CD4-positive, alpha-beta T cell treated with Interleukin-1 beta for 1 hour (primary cell): ENCODE data around the gene AHNAK.
"Not testable (repeated sequence)": the region's sequence is repeated elsewhere in the genome, so short reads cannot be mapped to it uniquely, and the experiment has no call there.

ENCODE experiments used
- DNase-seq, 2 donors: peaks; one replicate each; pipeline ENCODE4 v3.0.0-alpha.2; 2020 to 2022

AHNAK gene

DNA sequence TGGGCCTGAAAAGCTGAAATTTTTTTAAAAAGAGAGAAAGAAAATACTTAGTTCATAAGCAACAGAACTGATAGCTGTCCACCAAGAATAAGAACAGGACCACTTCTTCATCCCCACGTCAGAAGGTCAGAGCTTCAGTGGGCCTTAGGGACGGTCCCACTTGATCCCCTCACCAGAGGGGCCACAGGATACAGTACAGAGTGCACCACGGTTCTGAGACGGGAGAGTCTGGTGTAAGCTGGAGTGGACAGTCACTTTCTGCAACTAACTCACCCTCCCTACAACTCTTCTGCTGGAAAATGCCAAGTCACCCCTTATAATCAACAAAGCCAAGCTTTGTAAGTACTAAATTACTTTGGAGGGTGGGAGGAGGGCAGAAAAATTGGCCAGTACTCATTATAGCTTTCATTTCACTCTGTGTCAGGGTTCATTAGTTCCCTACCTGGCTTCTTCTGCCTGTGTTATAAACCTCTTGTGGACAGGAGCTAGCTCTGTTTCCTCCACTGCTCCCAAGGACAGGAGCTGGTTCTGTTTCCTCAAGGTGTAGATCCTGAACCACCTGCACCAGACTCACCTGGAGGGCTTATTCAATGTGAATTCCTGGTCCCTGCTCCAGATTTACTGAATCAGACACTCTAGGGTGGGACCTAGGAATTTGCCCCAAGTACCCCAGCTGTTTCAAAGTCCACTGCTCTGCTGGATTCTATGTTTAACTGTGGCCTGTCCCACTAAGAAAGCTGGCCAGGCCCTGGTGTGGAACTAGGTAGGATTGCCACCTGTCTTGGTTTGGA lies 88.2 kb downstream of the AHNAK start:
- DNase-seq: no peak

DNA sequence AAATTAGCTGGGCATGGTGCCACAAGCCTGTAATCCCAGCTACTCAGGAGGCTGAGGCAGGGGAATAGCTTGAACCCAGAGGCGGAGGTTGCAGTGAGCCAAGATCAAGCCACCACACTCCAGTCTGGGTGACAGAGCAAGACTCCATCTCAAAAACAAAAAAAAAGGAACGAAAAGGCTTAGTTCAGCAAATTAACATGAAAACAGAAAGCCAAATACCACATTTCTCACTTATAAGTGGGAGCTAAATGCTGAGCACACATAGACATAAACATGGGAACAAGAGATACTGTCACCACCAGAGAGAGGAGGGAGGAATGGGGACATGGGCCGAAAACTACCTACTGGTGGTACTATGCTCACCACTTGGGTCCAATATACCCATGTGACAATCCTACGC lies 89.1 kb downstream of the AHNAK start:
- no peak for DNase-seq

DNA sequence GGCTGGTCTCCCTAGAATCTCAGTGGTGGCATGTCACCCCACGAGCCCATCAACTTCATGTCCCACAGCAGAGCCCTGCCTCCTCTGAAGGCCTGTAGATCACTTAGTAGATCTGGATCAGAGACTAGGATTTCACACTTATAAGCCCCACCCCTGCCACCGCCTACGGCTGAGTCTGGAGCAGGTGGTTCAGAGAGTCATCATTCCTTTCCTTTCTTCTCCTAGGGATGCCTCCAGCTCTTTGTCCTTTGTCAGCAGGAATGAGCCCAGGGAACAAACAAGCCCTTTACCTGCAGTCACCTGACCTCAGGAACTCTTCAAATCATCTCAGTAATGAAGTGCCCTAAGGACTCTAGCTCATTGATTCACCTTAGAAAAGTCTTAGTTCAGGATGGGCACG lies 90.0 kb downstream of the AHNAK start:
- no peak for DNase-seq

DNA sequence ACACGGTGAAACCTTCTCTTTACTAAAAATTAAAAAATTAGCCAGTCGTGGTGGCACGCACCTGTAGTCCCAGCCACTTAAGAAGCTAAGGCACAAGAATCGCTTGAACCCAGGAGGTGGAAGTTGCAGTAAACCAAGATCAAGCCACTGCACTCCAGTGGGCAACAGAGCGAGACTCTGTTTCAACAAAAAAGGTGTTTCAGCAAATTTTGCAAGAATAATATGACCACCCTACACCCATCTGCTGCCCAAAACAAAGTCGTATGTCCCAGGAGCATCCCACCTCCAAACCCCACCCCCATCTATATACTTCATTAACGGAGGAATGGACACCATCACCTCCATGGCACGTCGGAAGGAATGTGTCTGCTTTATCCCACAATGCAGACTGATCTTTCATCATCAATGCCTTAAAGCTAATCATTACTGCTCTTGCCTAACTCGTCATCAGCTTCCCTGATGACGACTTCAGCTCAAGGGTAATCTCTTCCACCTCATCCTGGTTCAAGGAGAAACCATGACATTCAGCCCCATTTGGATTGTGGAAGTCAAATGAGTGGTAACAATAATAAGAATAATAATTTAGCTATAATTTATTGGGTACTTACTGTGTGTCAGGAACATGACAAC lies 93.7 kb downstream of the AHNAK start:
- DNase-seq: no peak

DNA sequence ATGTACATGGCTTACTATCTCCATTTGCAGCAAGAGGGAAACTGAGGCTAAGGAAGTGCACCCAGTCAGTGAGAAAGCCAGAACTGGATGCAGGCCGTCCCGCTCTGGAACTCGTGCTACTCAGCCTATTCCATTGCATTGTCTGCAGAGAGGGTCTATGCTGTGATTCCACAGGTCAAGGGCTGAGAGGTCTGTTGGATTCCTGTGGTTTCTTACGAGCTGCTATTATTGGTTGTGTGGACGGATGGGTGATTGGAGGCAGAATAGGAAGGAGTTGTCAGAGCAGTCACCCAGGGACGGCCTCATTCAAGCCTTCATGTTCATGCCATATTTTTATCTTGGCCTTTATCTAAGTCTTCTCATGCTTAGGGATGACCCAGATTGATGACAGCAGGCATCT lies 94.3 kb downstream of the AHNAK start:
- no peak for DNase-seq

DNA sequence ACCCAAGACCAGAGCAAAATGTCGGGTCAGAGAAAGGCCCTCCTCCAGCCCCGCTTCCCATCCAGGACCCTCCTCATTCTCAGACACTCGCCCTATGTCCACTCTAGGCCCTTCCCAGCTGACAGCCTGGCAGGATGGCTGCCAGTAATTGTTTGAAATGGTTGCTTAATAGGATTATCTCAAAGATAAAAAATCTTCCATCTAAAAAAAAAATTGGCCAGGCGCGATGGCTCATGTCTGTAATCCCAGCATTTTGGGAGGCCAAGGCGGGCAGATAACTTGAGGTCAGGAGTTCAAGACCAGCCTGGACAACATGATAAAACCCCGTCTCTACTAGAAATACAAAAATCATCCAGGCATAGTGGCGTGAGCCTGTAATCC lies 95.4 kb downstream of the AHNAK start:
- DNase-seq: no peak

DNA sequence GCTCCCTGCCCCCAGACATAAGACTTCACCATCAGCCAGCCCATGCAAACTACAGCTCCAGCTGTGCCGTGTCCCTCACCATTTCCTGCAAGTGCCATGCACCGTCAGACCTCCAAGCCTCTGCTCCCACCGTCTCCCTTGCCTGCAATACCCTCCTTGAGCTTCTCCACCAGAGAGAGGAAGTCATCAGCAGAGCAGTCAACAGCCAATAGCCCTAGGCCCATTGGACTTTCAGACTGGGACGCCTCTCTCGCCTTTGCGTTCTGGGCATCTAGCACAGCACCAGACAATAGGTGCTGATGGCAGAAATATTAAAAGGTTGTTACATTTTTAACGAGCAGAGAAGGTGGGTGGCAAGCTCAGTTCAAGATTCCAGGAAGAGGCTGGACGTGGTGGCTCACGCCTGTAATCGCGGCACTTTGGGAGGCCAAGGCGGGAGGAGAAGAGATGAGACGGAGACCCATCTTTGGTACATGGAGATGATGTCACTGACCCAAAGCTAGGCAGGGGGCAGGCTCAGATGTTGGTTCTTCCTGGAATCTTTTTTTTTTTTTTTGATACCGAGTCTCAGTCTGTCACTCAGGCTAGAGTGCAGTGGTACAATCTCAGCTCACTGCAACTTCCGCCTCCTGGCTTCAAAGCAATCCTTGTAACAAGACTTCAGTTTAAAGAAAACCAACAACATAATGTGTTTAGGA lies 95.9 kb downstream of the AHNAK start:
- DNase-seq: no peak

DNA sequence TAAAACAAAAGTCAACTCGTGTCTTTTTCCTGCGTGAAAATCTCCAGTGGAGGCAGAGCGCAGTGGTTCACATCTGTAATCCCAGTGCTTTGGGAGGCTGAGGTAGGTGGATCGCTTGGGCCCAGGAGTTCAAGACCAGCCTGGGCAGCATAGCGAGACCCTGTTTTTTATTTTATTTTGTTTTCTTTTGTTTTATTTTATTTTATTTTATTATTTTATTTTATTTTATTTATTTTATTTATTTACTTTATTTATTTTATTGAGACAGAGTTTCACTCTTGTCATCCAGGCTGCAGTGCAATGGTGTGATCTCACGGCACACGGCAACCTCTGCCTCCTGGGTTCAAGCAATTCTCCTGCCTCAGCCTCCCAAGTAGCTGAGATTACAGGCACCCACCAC lies 96.7 kb downstream of the AHNAK start:
- DNase-seq: not testable (repeated sequence)

DNA sequence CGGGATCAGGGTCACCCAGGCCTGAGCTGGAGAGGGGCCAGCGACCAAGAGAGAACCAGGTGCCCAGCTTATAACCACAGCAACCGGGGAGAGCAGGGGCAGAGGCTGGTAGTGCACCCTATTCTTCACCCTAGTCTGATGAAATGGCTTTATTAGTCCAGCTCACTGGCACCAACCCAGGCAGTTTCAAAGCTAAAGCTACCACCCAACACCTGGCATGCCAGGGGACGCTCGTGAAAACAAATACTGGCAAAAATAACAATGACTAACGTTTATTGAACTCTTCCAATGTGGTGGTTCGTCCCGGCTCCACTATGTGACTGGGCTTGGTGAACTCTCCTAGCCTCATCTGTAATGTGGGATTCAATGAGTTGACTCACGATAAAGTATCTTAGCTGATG lies 97.2 kb downstream of the AHNAK start:
- DNase-seq: no peak

DNA sequence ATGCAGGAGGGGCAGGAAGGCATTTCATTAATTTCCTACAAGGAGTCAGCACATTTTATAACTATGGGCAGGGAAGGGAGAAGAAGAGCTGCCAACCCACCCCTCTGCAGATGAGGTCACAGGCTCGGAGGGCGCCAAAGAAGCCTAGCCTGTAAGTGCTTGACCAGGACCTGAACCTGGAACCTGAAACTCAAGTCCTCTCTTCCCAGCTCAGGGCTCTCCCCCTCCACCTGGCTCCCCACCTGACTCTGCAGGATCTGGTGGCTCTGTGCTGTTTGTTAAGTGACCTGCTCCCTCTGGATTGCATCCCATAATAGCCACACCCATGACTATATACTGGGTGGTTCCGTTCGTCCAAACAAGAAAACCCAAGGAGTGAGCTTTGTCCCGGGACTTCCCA lies 100.5 kb downstream of the AHNAK start:
- no peak for DNase-seq

DNA sequence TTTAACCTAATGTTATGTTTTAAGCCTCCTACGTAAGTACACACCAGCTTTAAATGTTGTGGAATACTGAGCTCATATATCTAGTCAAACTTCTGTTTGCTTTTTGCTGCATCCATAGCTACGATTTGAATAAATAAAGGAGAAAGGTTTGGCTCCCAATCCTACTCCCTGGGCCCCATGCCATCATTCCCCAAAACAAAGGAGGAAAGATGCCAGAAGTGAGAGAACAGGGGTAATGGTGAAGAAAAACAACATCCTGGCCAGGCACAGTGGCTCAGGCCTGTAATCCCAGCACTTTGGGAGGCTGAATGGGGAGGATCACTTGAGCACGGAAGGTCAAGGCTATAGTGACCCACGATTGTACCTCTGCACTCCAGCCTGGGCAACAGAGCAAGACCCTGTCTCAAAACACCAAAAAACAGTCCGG lies 101.3 kb downstream of the AHNAK start:
- DNase-seq: no peak

DNA sequence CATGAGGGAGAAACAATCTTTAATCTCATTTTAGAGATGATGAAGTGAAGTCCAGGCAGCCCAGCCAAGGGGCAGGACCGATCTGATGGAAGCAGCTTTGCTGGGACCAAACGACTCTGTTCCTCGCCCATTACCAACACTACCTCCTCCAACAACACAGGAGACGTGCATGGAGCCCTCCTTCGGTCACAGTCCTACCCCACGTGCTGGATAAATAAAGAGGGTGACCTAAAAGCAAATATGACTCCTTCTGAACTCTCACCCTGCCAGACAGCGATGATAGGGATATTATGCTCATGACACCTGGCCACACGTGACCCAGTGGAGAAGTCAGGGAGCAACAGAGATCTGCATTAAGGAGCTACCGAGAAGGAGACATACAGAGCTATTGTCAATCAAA lies 101.8 kb downstream of the AHNAK start:
- no peak for DNase-seq

DNA sequence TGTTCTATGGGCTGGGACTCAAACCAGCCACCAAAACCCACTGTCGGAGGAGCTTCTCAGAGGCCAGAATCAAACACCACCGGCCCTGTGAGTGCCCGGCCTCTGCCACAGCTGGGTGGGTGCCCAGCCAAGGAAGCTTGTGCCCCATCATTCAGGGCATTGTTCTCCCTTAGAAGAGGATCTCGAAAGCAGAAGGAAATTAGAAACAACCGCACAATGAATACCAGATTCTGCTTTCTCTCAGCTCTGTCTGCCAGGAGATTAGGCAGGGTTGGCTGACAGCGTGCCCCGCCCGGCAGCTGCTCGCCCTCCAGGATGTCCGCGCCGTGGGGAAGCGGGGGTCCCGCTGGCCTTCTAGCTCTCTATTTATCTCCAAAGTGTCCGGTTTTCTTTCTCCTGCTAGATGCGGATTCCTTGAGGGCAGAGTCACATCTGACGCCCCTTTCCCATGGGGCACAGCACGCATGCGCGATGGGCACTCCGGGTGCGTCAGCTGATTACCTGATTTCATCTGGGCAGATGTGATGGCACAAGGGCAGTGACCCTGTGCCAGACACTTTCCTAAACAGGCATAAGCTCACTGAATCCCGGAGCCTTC lies 102.3 kb downstream of the AHNAK start:
- DNase-seq: peak; percentile 17 to 66

DNA sequence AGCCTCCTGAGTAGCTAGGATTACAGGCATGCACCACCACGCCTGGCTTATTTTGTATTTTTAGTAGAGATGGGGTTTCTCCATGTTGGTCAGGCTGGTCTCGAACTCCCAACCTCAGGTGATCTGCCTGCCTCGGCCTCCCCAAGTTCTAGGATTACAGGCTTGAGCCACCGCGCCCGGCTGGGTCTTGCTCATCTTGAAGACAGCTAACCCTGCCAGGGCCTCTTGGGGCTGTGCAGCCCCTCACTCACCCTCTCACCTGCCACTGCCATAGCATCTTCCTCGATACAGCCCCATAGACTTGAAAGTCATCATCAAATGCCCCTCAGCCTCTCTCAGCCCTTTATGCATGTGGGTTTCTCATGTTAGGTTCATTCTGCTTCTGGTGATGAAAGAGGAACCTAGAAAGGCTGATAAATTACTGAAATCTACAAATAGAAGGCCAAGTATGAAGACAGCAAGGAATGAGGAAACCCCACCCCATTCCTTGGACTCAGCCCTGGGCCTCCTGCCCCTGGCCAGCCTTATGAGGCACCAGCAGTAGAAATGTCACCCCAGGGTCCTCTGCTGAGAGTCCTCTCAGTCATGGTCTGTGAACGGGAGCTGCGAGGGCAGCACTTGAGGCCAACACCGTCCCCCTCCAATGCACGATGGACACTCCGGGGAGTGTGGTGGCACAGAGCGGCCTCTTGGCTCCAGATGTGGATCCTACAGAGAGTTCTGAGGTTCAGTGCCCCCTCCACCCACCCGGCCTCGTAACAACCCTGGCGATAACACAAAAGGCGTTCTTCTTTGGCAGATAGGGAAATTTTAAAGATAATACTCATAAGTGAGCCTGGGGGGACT lies 103.0 kb downstream of the AHNAK start:
- peak in 1 of 2 donors; percentile 26 for DNase-seq

DNA sequence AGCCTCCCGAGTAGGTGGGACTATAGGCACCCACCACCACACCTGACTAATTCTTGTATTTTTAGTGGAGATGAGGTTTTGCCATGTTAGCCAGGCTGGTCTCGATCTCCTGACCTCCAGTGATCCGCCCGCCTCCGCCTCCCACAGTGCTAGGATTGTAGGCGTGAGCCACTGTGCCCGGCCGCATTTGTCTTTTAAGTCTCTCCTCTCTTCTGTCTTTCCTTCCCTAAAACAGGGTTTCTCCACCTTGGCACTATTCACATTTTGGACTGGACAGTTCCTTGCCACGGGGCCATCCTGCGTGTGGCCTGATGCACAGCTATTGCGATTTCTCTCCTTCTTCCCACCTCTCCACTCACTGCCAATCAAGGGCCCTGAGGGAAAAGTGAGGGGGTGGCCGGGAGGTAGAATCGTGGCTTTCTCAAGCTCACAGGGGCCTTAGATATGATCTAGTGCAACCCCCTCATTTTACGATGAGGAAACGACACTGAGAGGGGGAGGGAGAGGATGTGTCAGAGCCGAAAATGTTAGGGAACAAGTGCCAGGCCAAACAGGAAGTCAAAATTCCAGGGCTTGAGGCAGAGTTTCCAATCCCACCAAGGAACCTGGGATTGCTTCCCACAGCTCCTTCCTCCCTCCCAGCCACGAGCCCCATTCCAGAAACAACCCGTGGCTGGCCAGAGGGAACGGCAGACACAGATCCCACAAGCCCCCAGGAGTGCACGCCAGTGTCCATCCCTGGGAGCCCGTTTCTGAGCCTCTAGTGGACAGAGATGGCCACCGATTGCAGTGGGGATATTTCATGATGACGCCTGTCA lies 106.6 kb downstream of the AHNAK start:
- no peak for DNase-seq

DNA sequence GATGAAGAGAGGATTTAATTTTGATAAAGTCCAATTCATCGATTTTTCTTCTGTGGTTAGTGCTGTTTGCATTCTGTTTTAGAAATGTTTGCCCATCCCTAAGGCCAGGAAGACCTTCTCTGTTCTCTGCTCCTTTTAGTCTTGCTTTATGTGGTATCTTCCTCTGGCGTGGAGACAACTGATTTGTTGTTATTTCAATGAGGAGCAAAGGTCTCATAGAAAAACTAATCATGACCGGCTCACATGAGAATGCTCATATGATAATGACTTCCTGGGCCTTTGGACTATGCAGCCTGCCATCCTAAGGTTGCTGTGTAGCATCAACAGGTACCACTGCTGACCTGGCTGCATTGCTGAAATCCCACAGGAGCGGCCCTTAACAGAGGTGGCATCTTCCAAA lies 108.0 kb downstream of the AHNAK start:
- no peak for DNase-seq

DNA sequence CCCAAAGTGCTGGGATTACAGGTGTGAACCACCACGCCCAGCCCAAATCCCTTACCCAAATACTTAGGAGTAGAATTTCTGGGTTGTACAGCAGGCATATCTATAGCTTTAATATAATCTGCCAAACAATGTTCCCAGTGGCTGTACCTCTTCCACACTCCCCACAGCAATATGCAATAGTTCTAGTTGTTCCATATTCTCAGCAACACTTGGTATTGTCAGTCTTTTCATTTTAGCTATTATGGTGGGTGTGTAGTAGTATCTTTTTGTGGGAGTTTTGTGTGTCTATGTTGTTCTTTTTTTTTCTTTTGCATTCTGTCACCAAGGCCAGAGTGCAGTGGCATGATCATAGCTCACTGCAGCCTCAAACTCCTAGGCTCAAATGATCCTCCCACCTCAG lies 109.0 kb downstream of the AHNAK start:
- no peak for DNase-seq

DNA sequence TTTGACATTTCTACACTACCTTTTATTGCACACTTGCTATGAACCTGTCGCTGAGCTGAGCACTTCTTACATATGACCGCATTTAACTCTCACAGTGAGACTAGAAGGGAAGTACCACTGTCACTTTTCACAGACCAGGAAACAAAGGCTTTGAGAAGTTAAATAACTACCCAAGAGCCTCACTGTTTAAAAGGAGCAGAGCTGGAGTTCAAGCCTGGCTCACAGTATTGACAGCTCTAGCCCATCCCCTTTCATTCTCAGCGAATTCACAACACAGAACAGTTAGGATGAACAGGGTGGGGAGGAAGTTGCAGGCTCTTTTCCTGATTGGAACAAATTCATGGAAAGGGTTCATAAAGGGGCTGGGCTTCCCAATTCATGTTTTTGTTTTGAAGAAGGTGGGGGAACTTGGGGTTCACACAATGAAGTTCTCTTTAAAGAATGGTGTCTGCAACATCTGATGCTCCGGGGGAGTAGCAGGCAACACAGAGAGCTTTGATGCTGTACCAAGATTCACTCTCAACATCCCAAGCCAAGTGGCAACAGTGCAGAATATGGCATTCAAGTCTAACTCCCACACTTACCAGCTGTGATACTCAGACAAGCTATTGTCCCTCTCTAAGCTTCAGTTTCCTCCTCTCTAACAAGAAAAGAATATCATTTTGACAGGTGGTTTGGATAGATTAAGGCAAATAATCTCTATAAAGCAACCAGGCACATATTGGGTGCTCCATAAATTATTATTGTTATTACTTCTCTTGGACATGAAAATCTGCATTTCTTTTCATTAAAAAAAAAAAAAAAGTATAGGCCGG lies 110.6 kb downstream of the AHNAK start:
- no peak for DNase-seq

DNA sequence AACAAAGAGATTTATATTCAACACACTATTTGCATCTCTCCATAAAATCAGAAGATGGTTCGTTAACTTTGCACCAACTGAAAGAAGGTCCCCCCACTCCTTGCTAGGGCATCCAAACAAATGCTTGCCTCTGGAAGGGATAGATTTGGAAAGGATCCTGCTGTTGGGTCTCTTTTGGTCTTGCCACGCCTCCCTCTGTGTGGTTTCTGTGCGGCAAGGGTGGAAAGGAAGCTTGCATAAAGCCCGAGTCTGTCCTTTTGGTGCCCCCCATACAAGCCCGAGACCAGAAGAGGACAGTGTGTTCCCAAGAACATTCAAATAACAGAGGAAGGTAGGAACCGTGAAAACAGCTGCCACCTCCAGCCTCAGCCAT lies 112.7 kb downstream of the AHNAK start:
- DNase-seq: no peak

DNA sequence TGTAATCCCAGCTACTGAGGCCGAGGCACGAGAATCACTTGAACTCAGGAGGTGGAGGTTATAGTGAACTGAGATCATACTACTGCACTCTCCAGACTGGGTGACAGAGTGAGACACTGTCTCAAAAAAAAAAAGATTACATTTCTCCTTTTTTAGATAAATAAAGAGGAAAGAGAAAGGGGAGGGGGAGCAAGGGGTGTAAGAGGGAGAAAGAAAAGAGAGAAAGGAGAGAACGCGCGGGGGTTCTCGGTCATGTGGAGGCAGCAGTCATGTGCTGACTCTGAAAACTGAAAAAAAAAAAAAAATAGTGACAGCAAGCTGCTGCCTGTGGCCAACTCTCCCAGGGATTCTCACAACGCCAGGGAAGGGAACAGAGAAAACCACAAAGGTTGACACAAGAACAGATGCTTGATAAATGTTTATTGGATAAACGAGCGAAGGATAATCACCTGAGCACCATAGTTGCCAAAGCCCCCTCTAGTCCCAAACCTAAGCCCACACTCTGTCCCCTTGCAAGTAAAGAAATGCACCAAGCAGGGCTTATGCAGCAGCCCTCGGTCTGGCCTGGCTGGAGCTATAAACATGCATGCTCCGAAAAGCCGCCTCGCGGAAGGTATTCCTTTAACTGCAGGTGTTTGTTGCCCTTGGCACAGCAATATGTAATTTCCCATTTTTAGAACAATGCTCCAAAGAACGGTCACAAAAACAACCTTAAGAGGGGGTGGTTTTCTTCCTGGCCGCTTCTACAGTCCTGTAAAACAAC lies 113.3 kb downstream of the AHNAK start:
- DNase-seq: no peak
